Heart left ventricle (tissue), 13 donors: ENCODE data around the gene GZF1.

Experiments
- POLR2A ChIP-seq, 2 donors: fragments of 450-650 bp; IDR thresholded peaks; one replicate each; pipeline ENCODE4 v1.6.1; 2017; ENCODE audit warnings: antibody characterized with exemption in 2 of 2, mild to moderate bottlenecking in 2 of 2, moderate library complexity in 2 of 2
- TF ChIP-seq, protein P1 (sequence below), 12 donors: fragments of 200-600 bp; sonication (generic) in 4 of 12; IDR thresholded peaks; one replicate each; pipeline versions ENCODE4 v1.5.0 to v1.8.0; 2018 to 2022; ENCODE audit warnings: antibody characterized with exemption in 12 of 12, mild to moderate bottlenecking in 5 of 12
- donor health status: ischemic (EF 13 %, LVEDD 7.1; RV severe dilation, severe dysfunction).
- donor health status: DM: no; HTN: yes; CAD: no.
- donor health status: DM: no; HTN: no; CAD: no.
- donor health status: ischemic (EF 25% LVEDD 6.9; RV normal size, moderate dysfunction).
- donor health status: ischemic (EF 25% LVEDD 5.7; RV mildly dilated, moderate dysfunction).
- donor health status: ischemic (EF 35%, LVEDD 5.7; RV mildly dilated, moderate dysfunction).
- donor health status: nonischemic (EF 11% LVEDD 7.7; RV severe dilation, severe dysfunction).
- donor health status: DM: yes; HTN: yes; CAD: no.
- donor health status: PGD.
- donor health status: ischemic (EF 29% LVEDD 5.4; RV normal size, mild dysfunction).
- donor health status: nonischemic (EF 23%, LVEDD 6.1; RV moderate dilation, normal function).

DNA sequence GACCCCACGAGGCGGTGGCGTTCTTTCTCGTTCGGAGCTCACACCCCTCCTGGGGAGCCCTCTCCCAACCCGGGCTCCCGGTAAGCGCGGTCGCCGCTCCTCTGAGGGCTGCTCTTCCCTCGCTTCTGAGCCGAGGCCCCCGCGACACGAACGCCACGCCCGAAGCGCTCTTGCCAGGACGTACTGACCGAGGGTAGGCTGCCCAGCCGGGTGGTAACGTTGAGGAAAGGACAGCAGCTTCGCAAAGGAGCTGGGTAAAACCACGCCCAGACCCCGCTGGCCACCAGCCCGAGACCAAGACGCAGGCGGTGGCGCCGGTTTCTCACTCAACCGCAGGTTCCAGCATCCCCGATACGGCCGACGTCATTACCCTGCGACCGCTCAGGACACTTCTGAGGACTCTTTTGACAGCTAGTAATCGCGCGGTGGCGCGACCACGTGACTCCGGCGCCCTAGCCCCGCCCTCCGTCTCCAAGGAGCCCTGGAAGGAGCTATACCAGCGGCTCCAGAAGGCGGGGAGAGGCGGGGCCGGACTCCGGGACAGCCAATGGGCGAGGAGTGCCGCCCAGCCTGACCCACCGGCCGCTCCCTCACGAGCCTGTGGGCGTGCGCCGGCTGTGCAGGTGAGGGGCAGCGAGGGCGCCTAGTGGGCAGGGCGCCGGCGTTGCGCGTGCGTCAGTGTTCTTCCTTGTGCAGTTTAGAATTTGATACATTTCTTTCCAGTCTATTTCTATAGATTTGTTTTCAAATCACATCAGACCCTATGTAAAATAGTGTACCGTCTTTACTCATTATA is 4.0 kb upstream of the GZF1 start:
- TF ChIP-seq, protein P1, sequence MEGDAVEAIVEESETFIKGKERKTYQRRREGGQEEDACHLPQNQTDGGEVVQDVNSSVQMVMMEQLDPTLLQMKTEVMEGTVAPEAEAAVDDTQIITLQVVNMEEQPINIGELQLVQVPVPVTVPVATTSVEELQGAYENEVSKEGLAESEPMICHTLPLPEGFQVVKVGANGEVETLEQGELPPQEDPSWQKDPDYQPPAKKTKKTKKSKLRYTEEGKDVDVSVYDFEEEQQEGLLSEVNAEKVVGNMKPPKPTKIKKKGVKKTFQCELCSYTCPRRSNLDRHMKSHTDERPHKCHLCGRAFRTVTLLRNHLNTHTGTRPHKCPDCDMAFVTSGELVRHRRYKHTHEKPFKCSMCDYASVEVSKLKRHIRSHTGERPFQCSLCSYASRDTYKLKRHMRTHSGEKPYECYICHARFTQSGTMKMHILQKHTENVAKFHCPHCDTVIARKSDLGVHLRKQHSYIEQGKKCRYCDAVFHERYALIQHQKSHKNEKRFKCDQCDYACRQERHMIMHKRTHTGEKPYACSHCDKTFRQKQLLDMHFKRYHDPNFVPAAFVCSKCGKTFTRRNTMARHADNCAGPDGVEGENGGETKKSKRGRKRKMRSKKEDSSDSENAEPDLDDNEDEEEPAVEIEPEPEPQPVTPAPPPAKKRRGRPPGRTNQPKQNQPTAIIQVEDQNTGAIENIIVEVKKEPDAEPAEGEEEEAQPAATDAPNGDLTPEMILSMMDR (IDR thresholded peaks at IDR 0.05): peak in 2 of 12 donors; percentile 21 to 29
- TF ChIP-seq POLR2A (IDR thresholded peaks at IDR 0.05): peak in 1 of 2 donors; percentile 80
